SK-N-SH (cell line): ENCODE data around the gene CAMK2B. TPM values are rescaled to one million over a fixed set of nuclear protein-coding genes. Genes with fewer than 3 reads are reported as not detected.

ENCODE experiments used
- CTCF ChIA-PET: fragments of 300-600, 350-600 bp; formaldehyde crosslinking; extraction: SDS; loops from one replicate; lab custom pipeline; 2021; lab: Yijun Ruan, JAX
- POLR2A ChIA-PET: fragments of 350-600 bp; sonication (Branson Sonifier 250); formaldehyde crosslinking; extraction: SDS; loops from one replicate; lab custom pipeline; 2020; ENCODE audit warnings: antibody characterized with exemption, inconsistent platforms; lab: Yijun Ruan, JAX
- DNase-seq: peaks from one replicate; pipeline ENCODE4 v3.0.0; 2012
- H2AFZ ChIP-seq: fragments of 200-600 bp; sonication (generic); 2 replicates; pipeline ENCODE4 v1.8.1; 2016; ENCODE audit warnings: antibody characterized with exemption, mild to moderate bottlenecking, low read depth
- H3F3A ChIP-seq: fragments of 200-600 bp; sonication (generic); replicated peaks from 2 replicates; pipeline ENCODE3; 2016; ENCODE audit warnings: antibody characterized with exemption, mild to moderate bottlenecking; ENCODE audit not compliant: insufficient read depth
- H3K27ac ChIP-seq, 2 experiments: fragments of 200-500 bp in 1 of 2; fragments of 200-600 bp in 1 of 2; sonication (Bioruptor generic) in 1 of 2; sonication (generic), shearing (Covaris generic) in 1 of 2; 2 replicates each; pipeline versions ENCODE4 v1.5.1 to v1.6.1; 2014 to 2016; ENCODE audit warnings: low read depth in 2 of 2, inconsistent platforms in 1 of 2, low read length in 1 of 2, mild to moderate bottlenecking in 1 of 2, mixed read lengths in 1 of 2
- H3K27me3 ChIP-seq: fragments of 200-600 bp; sonication (generic), shearing (Covaris generic); 2 replicates; pipeline ENCODE4 v1.6.1; 2016; ENCODE audit warnings: mixed run types; ENCODE audit not compliant: insufficient read depth
- H3K36me3 ChIP-seq, 2 experiments: fragments of 200-500 bp in 1 of 2; fragments of 200-600 bp in 1 of 2; sonication (Bioruptor generic) in 1 of 2; sonication (generic) in 1 of 2; replicated peaks in 1 of 2; 2 replicates each; pipeline versions ENCODE3 to v1.5.1; 2014 to 2016; ENCODE audit warnings: low read length in 1 of 2, mild to moderate bottlenecking in 1 of 2; ENCODE audit not compliant: insufficient read depth in 2 of 2, control insufficient read depth in 1 of 2
- H3K4me1 ChIP-seq, 2 experiments: fragments of 200-500 bp in 1 of 2; fragments of 200-600 bp in 1 of 2; sonication (Bioruptor generic) in 1 of 2; sonication (generic), shearing (Covaris generic) in 1 of 2; 2 replicates each; pipeline versions ENCODE4 v1.5.1 to v1.6.1; 2014 to 2016; ENCODE audit warnings: low read depth in 1 of 2, low read length in 1 of 2, mixed run types in 1 of 2; ENCODE audit not compliant: insufficient read depth in 2 of 2, control insufficient read depth in 1 of 2
- H3K4me2 ChIP-seq: fragments of 200-600 bp; sonication (generic), shearing (Covaris generic); 2 replicates; pipeline ENCODE4 v1.6.1; 2017; ENCODE audit warnings: mixed run types
- H3K4me3 ChIP-seq, 2 experiments: fragments of 200-500 bp in 1 of 2; fragments of 200-600 bp in 1 of 2; sonication (Bioruptor generic) in 1 of 2; sonication (generic), shearing (Covaris generic) in 1 of 2; 2 replicates each; pipeline versions ENCODE4 v1.5.1 to v1.8.1; 2014 to 2016; ENCODE audit warnings: low read depth in 2 of 2, inconsistent platforms in 1 of 2, low read length in 1 of 2, mild to moderate bottlenecking in 1 of 2, mixed read lengths in 1 of 2, moderate library complexity in 1 of 2
- H3K79me2 ChIP-seq: fragments of 200-600 bp; sonication (generic); 2 replicates; pipeline ENCODE4 v1.8.1; 2017; ENCODE audit warnings: mild to moderate bottlenecking; ENCODE audit not compliant: insufficient read depth
- H3K9ac ChIP-seq: fragments of 200-600 bp; sonication (generic); 2 replicates; pipeline ENCODE4 v1.6.1; 2017; ENCODE audit warnings: mixed run types
- H3K9me2 ChIP-seq: fragments of 200-600 bp; sonication (generic); 2 replicates; pipeline ENCODE4 v1.6.1; 2017; ENCODE audit warnings: mixed run types
- H3K9me3 ChIP-seq: fragments of 200-600 bp; sonication (generic); 2 replicates; pipeline ENCODE4 v1.6.1; 2017; ENCODE audit warnings: mixed run types, mild to moderate bottlenecking, moderate library complexity
- H4K20me1 ChIP-seq: fragments of 200-600 bp; sonication (generic); 2 replicates; pipeline ENCODE4 v1.6.1; 2017; ENCODE audit warnings: mild to moderate bottlenecking, mixed run types; ENCODE audit not compliant: insufficient read depth
- ELF1 ChIP-seq: IDR thresholded peaks from 2 replicates; pipeline ENCODE4 v1.4.0; 2012
- EP300 ChIP-seq, 2 experiments: IDR thresholded peaks; 2 replicates each; pipeline versions ENCODE4 v1.4.0 to v1.6.1; 2012; ENCODE audit warnings: borderline replicate concordance in 1 of 2, low read depth in 1 of 2, low read length in 1 of 2
- FOSL2 ChIP-seq: IDR thresholded peaks from 2 replicates; pipeline ENCODE4 v1.4.0; 2012; ENCODE audit warnings: low read depth, mild to moderate bottlenecking, moderate library complexity, borderline replicate concordance
- FOXM1 ChIP-seq: IDR thresholded peaks from 2 replicates; pipeline ENCODE4 v1.4.0; 2012; ENCODE audit warnings: low read depth, mild to moderate bottlenecking
- GATA2 ChIP-seq: sonication (generic); formaldehyde crosslinking; IDR thresholded peaks from 2 replicates; pipeline ENCODE4 v1.5.0; 2020; ENCODE audit warnings: mild to moderate bottlenecking, missing genetic modification reagents
- MXI1 ChIP-seq: IDR thresholded peaks from 2 replicates; pipeline ENCODE4 v1.6.1; 2012; ENCODE audit warnings: mild to moderate bottlenecking, low read depth, low read length, improper control_type of control experiment
- POLR2AphosphoS5 ChIP-seq: IDR thresholded peaks from 2 replicates; pipeline ENCODE4 v1.6.1; 2012; ENCODE audit warnings: low read depth, low read length
- RAD21 ChIP-seq: IDR thresholded peaks from 2 replicates; pipeline ENCODE4 v1.6.1; 2012; ENCODE audit warnings: mild to moderate bottlenecking, low read length
- WGBS: methylation state at CpG from one replicate; pipeline ENCODE4 v1.1.6; 2017; ENCODE audit warnings: low lambda C conversion rate; 5-methylcytosine and 5-hydroxymethylcytosine counted together
- polyA plus RNA-seq, 3 experiments: library from polyadenylated mRNA; depleted of rRNA; stranded (reverse); fragments of >200 nt; gene quantifications; 2 replicates each; pipeline ENCODE4 v1.2.3, GENCODE V29; 2012
- TF ChIP-seq, protein P1 (sequence below): IDR thresholded peaks from 2 replicates; pipeline ENCODE4; 2012
- TF ChIP-seq, protein P2 (sequence below): fragments of 200-600 bp; sonication (generic); IDR thresholded peaks from 2 replicates; pipeline ENCODE4 v1.6.1; 2017; ENCODE audit warnings: antibody characterized with exemption, mild to moderate bottlenecking, moderate library complexity

Gene CAMK2B
- polyA plus RNA-seq, 1 of the 3 experiments (the other 2 are of a cell fraction), result 0.20 TPM

- no peak for TF ChIP-seq EP300 (IDR thresholded peaks at IDR 0.05; ENCODE audit: borderline replicate concordance in 1 of 2, low read depth in 1 of 2, low read length in 1 of 2)
- TF ChIP-seq FOSL2, result no peak
- TF ChIP-seq, protein P1, sequence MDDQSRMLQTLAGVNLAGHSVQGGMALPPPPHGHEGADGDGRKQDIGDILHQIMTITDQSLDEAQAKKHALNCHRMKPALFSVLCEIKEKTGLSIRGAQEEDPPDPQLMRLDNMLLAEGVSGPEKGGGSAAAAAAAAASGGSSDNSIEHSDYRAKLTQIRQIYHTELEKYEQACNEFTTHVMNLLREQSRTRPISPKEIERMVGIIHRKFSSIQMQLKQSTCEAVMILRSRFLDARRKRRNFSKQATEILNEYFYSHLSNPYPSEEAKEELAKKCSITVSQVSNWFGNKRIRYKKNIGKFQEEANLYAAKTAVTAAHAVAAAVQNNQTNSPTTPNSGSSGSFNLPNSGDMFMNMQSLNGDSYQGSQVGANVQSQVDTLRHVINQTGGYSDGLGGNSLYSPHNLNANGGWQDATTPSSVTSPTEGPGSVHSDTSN, result no peak
Observed at GRCh38 chr7:44292420-44292817, 33.0 kb downstream of the CAMK2B start (continued).

GRCh38 chr7:44291733-44292419 lies 33.5 kb downstream of the CAMK2B start:
- ChIA-PET CTCF (interaction anchor here (1.0 to 2.1 kb wide), 3 partner anchors 48 to 51 kb away, joined by 3 to 14 read pairs (median 7); no protein-coding TSS in a partner anchor), POLR2A (interaction anchor here (1.2 kb wide), 1 partner anchor 12 kb away, joined by 7 read pairs; no protein-coding TSS in a partner anchor)
- DNase-seq, result no peak
- TF ChIP-seq RAD21 (no peak), FOSL2 (no peak), POLR2AphosphoS5 (no peak)
- Histone ChIP-seq H3K9me3 (no peaks in the 10 kb centered on the region), H3K9ac (no peak overlapping the region), H3K4me1 (peaks cover 0 to 47% of the 10 kb centered on the region in 2 experiments; a peak in 2 of 4 replicates), H3K4me3 (no peak overlapping the region), H2AFZ (no peak overlapping the region), H3K36me3 (no peaks in the 10 kb centered on the region), H3K9me2 (no peaks in the 10 kb centered on the region), H3K4me2 (no peak overlapping the region), H3K27ac (peak overlapping the region in 1 of 2 experiments; percentile 25; a peak in 2 of 4 replicates), H3K27me3 (peaks cover 45% of the 10 kb centered on the region), H4K20me1 (no peaks in the 10 kb centered on the region), H3K79me2 (no peaks in the 10 kb centered on the region), H3F3A (no peaks in the 10 kb centered on the region)
- WGBS, result 54% methylated on average over 9 of the region's 9 CpGs

DNA sequence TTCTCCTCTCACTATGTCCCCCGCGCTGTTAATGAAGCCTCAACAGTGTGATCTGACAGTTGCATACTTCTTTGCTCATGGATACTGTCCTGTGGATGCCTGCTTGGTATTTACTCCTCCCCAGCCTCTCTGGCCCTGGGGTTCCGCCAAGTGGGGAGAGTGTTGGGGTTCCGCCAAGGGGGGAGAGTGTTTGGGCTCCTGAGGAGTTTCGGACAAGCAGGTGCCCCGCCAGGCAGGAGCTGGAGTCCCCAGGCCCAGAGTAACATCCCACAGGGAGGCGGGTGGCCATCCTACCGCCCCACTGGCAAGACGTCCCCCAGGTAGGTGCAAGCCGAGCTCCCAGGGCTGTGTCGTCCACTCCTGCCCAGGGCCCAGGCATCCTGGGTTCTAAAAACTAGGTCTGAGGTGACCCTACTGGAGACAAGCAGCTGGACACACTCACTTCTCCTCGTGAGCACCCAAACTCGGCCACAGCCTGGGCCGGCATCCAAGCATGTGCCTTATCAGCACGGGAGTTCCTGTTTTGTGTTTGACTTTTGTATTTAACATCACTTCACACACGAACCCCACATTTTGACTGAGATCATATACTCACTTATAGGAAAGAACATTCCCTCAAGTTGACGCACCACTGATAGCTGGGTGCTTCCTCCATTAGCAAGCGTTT lies 34.2 kb downstream of the CAMK2B start:
- no peak overlapping the region for H2AFZ ChIP-seq
- no peaks in the 10 kb centered on the region for H3K9me3 ChIP-seq
- peaks cover 45% of the 10 kb centered on the region for H3K27me3 ChIP-seq
- TF ChIP-seq FOSL2 (no peak), FOXM1 (no peak), MXI1 (no peak), ELF1 (no peak), GATA2 (peak; percentile 22; the same call in 1 of the 2 replicates)
- TF ChIP-seq, protein P2, sequence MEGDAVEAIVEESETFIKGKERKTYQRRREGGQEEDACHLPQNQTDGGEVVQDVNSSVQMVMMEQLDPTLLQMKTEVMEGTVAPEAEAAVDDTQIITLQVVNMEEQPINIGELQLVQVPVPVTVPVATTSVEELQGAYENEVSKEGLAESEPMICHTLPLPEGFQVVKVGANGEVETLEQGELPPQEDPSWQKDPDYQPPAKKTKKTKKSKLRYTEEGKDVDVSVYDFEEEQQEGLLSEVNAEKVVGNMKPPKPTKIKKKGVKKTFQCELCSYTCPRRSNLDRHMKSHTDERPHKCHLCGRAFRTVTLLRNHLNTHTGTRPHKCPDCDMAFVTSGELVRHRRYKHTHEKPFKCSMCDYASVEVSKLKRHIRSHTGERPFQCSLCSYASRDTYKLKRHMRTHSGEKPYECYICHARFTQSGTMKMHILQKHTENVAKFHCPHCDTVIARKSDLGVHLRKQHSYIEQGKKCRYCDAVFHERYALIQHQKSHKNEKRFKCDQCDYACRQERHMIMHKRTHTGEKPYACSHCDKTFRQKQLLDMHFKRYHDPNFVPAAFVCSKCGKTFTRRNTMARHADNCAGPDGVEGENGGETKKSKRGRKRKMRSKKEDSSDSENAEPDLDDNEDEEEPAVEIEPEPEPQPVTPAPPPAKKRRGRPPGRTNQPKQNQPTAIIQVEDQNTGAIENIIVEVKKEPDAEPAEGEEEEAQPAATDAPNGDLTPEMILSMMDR, result no peak
- TF ChIP-seq, all 33 proteins: peak for 1
- ChIA-PET CTCF (interaction anchor here (1.0 to 2.6 kb wide), 5 partner anchors 17 to 50 kb away, joined by 3 to 16 read pairs (median 6); no protein-coding TSS in a partner anchor), POLR2A (interaction anchor here (1.2 kb wide), 1 partner anchor 11 kb away, joined by 7 read pairs; no protein-coding TSS in a partner anchor)
- Histone ChIP-seq H4K20me1 (no peaks in the 10 kb centered on the region), H3K9ac (no peak overlapping the region), H3F3A (no peaks in the 10 kb centered on the region), H3K79me2 (no peaks in the 10 kb centered on the region), H3K4me2 (no peak overlapping the region), H3K36me3 (no peaks in the 10 kb centered on the region), H3K27ac (peak overlapping the region in 1 of 2 experiments; percentile 28; a peak in 1 of 4 replicates), H3K9me2 (no peaks in the 10 kb centered on the region), H3K4me3 (no peak overlapping the region), H3K4me1 (peaks cover 0 to 54% of the 10 kb centered on the region in 2 experiments; a peak in 2 of 4 replicates)
- 71% methylated on average over 18 of the region's 18 CpGs for WGBS
- peak; percentile 39 for DNase-seq
